H1 (cell line): ENCODE data around the gene ADK. TPM values are rescaled to one million over a fixed set of nuclear protein-coding genes. Genes with fewer than 3 reads are reported as not detected.

Source experiments
- CTCF ChIA-PET: fragments of 300-600 bp; sonication (Branson Sonifier 250); formaldehyde crosslinking; loops from one replicate; lab custom pipeline; 2021; ENCODE audit not compliant: partially characterized antibody; lab: Charles Lee
- POLR2A ChIA-PET: fragments of 300-600 bp; sonication (Branson Sonifier 250); formaldehyde crosslinking; loops from one replicate; lab custom pipeline; 2021; ENCODE audit warnings: inconsistent platforms; ENCODE audit not compliant: partially characterized antibody; lab: Charles Lee
- DNase-seq, 2 experiments: peaks; one replicate each; pipeline versions ENCODE4 v3.0.0 to v3.0.0-alpha.2; 2010 to 2022; ENCODE audit warnings: low spot score in 2 of 2, low read depth in 1 of 2, mixed read lengths in 1 of 2
- FAIRE-seq: peaks from 2 replicates; lab custom pipeline; 2011; peaks lifted over from hg19 to GRCh38; lab: Jason Lieb, UNC
- H2AFZ ChIP-seq: 2 replicates; pipeline ENCODE4 v1.8.1; 2012; ENCODE audit warnings: low read length, inconsistent platforms
- H2AK5ac ChIP-seq: 2 replicates; pipeline ENCODE4 v1.6.1; 2013; ENCODE audit warnings: low read depth, low read length
- H2BK120ac ChIP-seq: replicated peaks from 2 replicates; pipeline ENCODE3; 2013; ENCODE audit warnings: low read depth, low read length, inconsistent platforms
- H2BK12ac ChIP-seq: 2 replicates; pipeline ENCODE4 v1.6.1; 2013; ENCODE audit warnings: low read depth, low read length
- H2BK15ac ChIP-seq: 2 replicates; pipeline ENCODE4 v1.6.1; 2013; ENCODE audit warnings: low read length
- H2BK20ac ChIP-seq: 2 replicates; pipeline ENCODE4 v1.6.1; 2013; ENCODE audit warnings: low read length
- H2BK5ac ChIP-seq: 2 replicates; pipeline ENCODE4 v1.6.1; 2013; ENCODE audit warnings: low read depth, low read length
- H3K14ac ChIP-seq: 2 replicates; pipeline ENCODE4 v1.6.1; 2013; ENCODE audit warnings: inconsistent platforms; ENCODE audit not compliant: insufficient read length
- H3K18ac ChIP-seq: 2 replicates; pipeline ENCODE4 v1.6.1; 2013; ENCODE audit warnings: low read length; ENCODE audit errors: extremely low read depth
- H3K23ac ChIP-seq: 2 replicates; pipeline ENCODE4 v1.6.1; 2013; ENCODE audit warnings: inconsistent platforms; ENCODE audit not compliant: insufficient read length
- H3K23me2 ChIP-seq: 2 replicates; pipeline ENCODE4 v1.6.1; 2013; ENCODE audit warnings: low read depth, low read length
- H3K27ac ChIP-seq: 2 replicates; pipeline ENCODE4 v1.6.1; 2011; ENCODE audit warnings: low read depth, low read length, inconsistent platforms
- H3K27me3 ChIP-seq, 4 experiments: replicated peaks in 1 of 4; 1 replicate in 1 of 4; 2 replicates in 3 of 4; pipeline versions ENCODE4 v1.6.1 to v1.8.1; 2011 to 2013; ENCODE audit warnings: low read length in 3 of 4, mild to moderate bottlenecking in 3 of 4, inconsistent platforms in 2 of 4, mixed read lengths in 2 of 4, moderate library complexity in 1 of 4; ENCODE audit not compliant: control insufficient read depth in 3 of 4, insufficient read depth in 3 of 4; ENCODE audit errors: extremely low read depth in 1 of 4
- H3K36me3 ChIP-seq, 4 experiments: 2 replicates each; pipeline versions ENCODE4 v1.6.1 to v1.8.1; 2011 to 2013; ENCODE audit warnings: mild to moderate bottlenecking in 4 of 4, low read length in 3 of 4, moderate library complexity in 2 of 4, control low read depth in 1 of 4, inconsistent platforms in 1 of 4; ENCODE audit not compliant: insufficient read depth in 4 of 4, control insufficient read depth in 2 of 4
- H3K4ac ChIP-seq: replicated peaks from 2 replicates; pipeline ENCODE3; 2013; ENCODE audit warnings: low read length, low read depth, mixed read lengths, inconsistent platforms; ENCODE audit not compliant: insufficient read length
- H3K4me1 ChIP-seq, 4 experiments: replicated peaks in 1 of 4; 1 replicate in 1 of 4; 2 replicates in 3 of 4; pipeline versions ENCODE4 v1.6.1 to v1.8.1; 2011 to 2013; ENCODE audit warnings: low read length in 3 of 4, inconsistent platforms in 2 of 4, mixed read lengths in 1 of 4; ENCODE audit not compliant: insufficient read depth in 4 of 4, control insufficient read depth in 3 of 4
- H3K4me2 ChIP-seq, 2 experiments: 2 replicates each; pipeline versions ENCODE4 v1.6.1 to v1.8.1; 2011 to 2013; ENCODE audit warnings: low read depth in 2 of 2, low read length in 2 of 2, control low read depth in 1 of 2, inconsistent platforms in 1 of 2, mild to moderate bottlenecking in 1 of 2; ENCODE audit not compliant: insufficient read depth in 1 of 2
- H3K4me3 ChIP-seq, 4 experiments: fragments of 200-600, 300-600 bp in 1 of 4; sonication (generic), shearing (Covaris generic), sonication (Bioruptor Twin) in 1 of 4; 2 replicates each; pipeline versions ENCODE4 v1.5.1 to v1.8.1; 2011 to 2016; ENCODE audit warnings: low read length in 4 of 4, low read depth in 3 of 4, control low read depth in 2 of 4, inconsistent platforms in 2 of 4, mild to moderate bottlenecking in 2 of 4, mixed read lengths in 1 of 4, moderate library complexity in 1 of 4; ENCODE audit not compliant: insufficient read depth in 2 of 4; ENCODE audit errors: extremely low read depth in 1 of 4
- H3K56ac ChIP-seq: replicated peaks from 2 replicates; pipeline ENCODE3; 2013; ENCODE audit warnings: low read depth, mild to moderate bottlenecking, mixed read lengths, low read length, inconsistent platforms; ENCODE audit not compliant: insufficient read length
- H3K79me1 ChIP-seq: 2 replicates; pipeline ENCODE4 v1.6.1; 2013; ENCODE audit warnings: low read depth, low read length, control low read depth
- H3K79me2 ChIP-seq, 2 experiments: 2 replicates each; pipeline versions ENCODE4 v1.6.1 to v1.8.1; 2012 to 2013; ENCODE audit warnings: low read length in 2 of 2, mild to moderate bottlenecking in 2 of 2, inconsistent platforms in 1 of 2; ENCODE audit not compliant: insufficient read depth in 2 of 2, control insufficient read depth in 1 of 2
- H3K9ac ChIP-seq, 4 experiments: replicated peaks in 1 of 4; 1 replicate in 1 of 4; 2 replicates in 3 of 4; pipeline versions ENCODE4 v1.6.1 to v1.8.1; 2011 to 2013; ENCODE audit warnings: low read depth in 3 of 4, low read length in 3 of 4, control low read depth in 2 of 4, mild to moderate bottlenecking in 2 of 4, moderate library complexity in 2 of 4, inconsistent platforms in 1 of 4; ENCODE audit errors: extremely low read depth in 1 of 4
- H3K9me3 ChIP-seq, 2 experiments: 2 replicates each; pipeline versions ENCODE4 v1.6.1 to v1.8.1; 2012 to 2013; ENCODE audit warnings: mild to moderate bottlenecking in 2 of 2, moderate library complexity in 2 of 2, control low read depth in 1 of 2, inconsistent platforms in 1 of 2, low read depth in 1 of 2, low read length in 1 of 2, mixed read lengths in 1 of 2; ENCODE audit not compliant: insufficient read depth in 2 of 2
- H4K20me1 ChIP-seq, 2 experiments: replicated peaks in 1 of 2; 2 replicates each; pipeline versions ENCODE3 to v1.8.1; 2011 to 2013; ENCODE audit warnings: inconsistent platforms in 2 of 2, low read length in 2 of 2, mild to moderate bottlenecking in 1 of 2; ENCODE audit not compliant: insufficient read depth in 2 of 2, control insufficient read depth in 1 of 2
- H4K5ac ChIP-seq: 2 replicates; pipeline ENCODE4 v1.6.1; 2013; ENCODE audit warnings: low read length, low read depth, mixed read lengths, inconsistent platforms; ENCODE audit not compliant: insufficient read length
- H4K8ac ChIP-seq: 2 replicates; pipeline ENCODE4 v1.8.0; 2013; ENCODE audit warnings: mild to moderate bottlenecking, moderate library complexity, low read length, inconsistent platforms; ENCODE audit not compliant: insufficient read depth; ENCODE audit errors: extremely low read depth
- H4K91ac ChIP-seq: replicated peaks from 2 replicates; pipeline ENCODE3; 2013; ENCODE audit warnings: low read length, mixed read lengths, inconsistent platforms; ENCODE audit not compliant: insufficient read length
- GABPA ChIP-seq: IDR thresholded peaks from 2 replicates; pipeline ENCODE4 v1.6.1; 2011; ENCODE audit warnings: mild to moderate bottlenecking, low read length, moderate library complexity, borderline replicate concordance; ENCODE audit not compliant: insufficient read depth
- RAD21 ChIP-seq, 2 experiments: IDR thresholded peaks in 1 of 2; conservative IDR thresholded peaks in 1 of 2; 2 replicates each; pipeline ENCODE4 v1.6.1; 2011; ENCODE audit warnings: low read depth in 2 of 2, low read length in 2 of 2, improper control_type of control experiment in 1 of 2, inconsistent platforms in 1 of 2, mild to moderate bottlenecking in 1 of 2, moderate library complexity in 1 of 2
- SP4 ChIP-seq: IDR thresholded peaks from 2 replicates; pipeline ENCODE4 v1.6.1; 2012; ENCODE audit warnings: low read length, inconsistent platforms
- WGBS, 2 experiments: shearing (Covaris generic) in 1 of 2; methylation state at CpG; one replicate each; pipeline versions ENCODE4 v1.1.6 to v1.1.7; 2013 to 2015; ENCODE audit warnings: low lambda C conversion rate in 2 of 2, mixed read lengths in 2 of 2, inconsistent platforms in 1 of 2, low coverage in 1 of 2, missing lambda C conversion rate in 1 of 2; ENCODE audit not compliant: insufficient replicate concordance in 2 of 2, insufficient coverage in 1 of 2, insufficient read length in 1 of 2; ENCODE audit errors: extremely low coverage in 1 of 2, missing lambda C conversion rate in 1 of 2; 5-methylcytosine and 5-hydroxymethylcytosine counted together
- polyA plus RNA-seq, 7 experiments: library from polyadenylated mRNA; depleted of rRNA in 3 of 7; stranded (reverse) in 5 of 7; unstranded in 2 of 7; fragments of >200 nt in 5 of 7; fragments of 200-250 nt in 2 of 7; gene quantifications; 1 replicate in 5 of 7; 2 replicates in 1 of 7; 4 replicates in 1 of 7; pipeline versions ENCODE4 v1.2.1 to v1.2.3, GENCODE V29; 2011 to 2013; ENCODE audit warnings: missing spikeins in 2 of 7, mixed read lengths in 2 of 7
- total RNA-seq: library from RNA; stranded (reverse); fragmentation: NEBNext Ultra II Directional; extraction: Animal tissue kit (Norgen Biotek cat#: 25700); gene quantifications from 2 replicates; pipeline ENCODE4 v1.2.1, GENCODE V29; 2021

ADK gene
- total and polyA plus RNA-seq, 2 of the 8 experiments (the other 6 are each of a cell fraction or from before 2014, with no cell fraction given) = 12.3 to 42.4 TPM

- Histone ChIP-seq H4K91ac (no peak overlapping the region), H3K79me2 (no peaks in the 10 kb centered on the region), H2AK5ac (no peak overlapping the region), H3K4me3 (no peak overlapping the region), H3K4me1 (no peaks in the 10 kb centered on the region; a peak in 1 of 7 replicates), H2BK12ac (no peak overlapping the region), H2BK5ac (no peak overlapping the region), H2BK120ac (no peak overlapping the region), H3K36me3 (no peaks in the 10 kb centered on the region), H3K4me2 (no peak overlapping the region), H3K14ac (no peak overlapping the region), H4K5ac (no peak overlapping the region), H3K9ac (no peak overlapping the region), H3K23ac (no peak overlapping the region), H3K9me3 (no peaks in the 10 kb centered on the region), H2BK20ac (no peak overlapping the region), H2BK15ac (no peak overlapping the region), H3K18ac (no peak overlapping the region), H4K20me1 (peaks cover 0 to 2% of the 10 kb centered on the region in 2 experiments), H3K56ac (no peak overlapping the region), H4K8ac (no peak overlapping the region), H3K79me1 (no peaks in the 10 kb centered on the region), H3K27me3 (no peaks in the 10 kb centered on the region), H3K23me2 (no peaks in the 10 kb centered on the region), H2AFZ (no peak overlapping the region), H3K4ac (no peak overlapping the region), H3K27ac (no peak overlapping the region)
- FAIRE-seq = no peak
- ChIA-PET POLR2A (no interaction called here), CTCF (interaction anchor here (0.6 to 2.1 kb wide), 4 partner anchors 9 to 109 kb away, joined by 3 to 9 read pairs (median 4); no protein-coding TSS in a partner anchor)
- TF ChIP-seq SP4 = no peak
- no peak for TF ChIP-seq GABPA
- 0 out of 4 replicates have a peak, but pooled peaks of 1 of the 2 experiments have one; percentile 8 for TF ChIP-seq RAD21 (IDR thresholded peaks at IDR 0.05 in 1 of 2, conservative IDR thresholded peaks at IDR 0.05 in 1 of 2; ENCODE audit: low read depth in 2 of 2, low read length in 2 of 2)
- DNase-seq = no peak
- WGBS, 2 experiments = 90% methylated on average over 1 of the region's 1 CpG; no CpG with 5 or more reads in 1 of the 2 experiments
Measured at GRCh38 chr10:74234569-74234968, 83.5 kb downstream of the ADK start.
